Activated CD8-positive, alpha-beta memory T cell treated with anti-CD3 and anti-CD28 coated beads, Interleukin-2, amount 50 U/mL, for 24 hours (primary cell): ENCODE results near the gene KRTAP10-2.
"Not testable (repeated sequence)": the region's sequence is repeated elsewhere in the genome, so short reads cannot be mapped to it uniquely, and the experiment has no call there.

Experiments
- DNase-seq: peaks from one replicate; pipeline ENCODE4 v3.0.0-alpha.2; 2020; ENCODE audit errors: extremely low read depth

The KRTAP10-2 gene

DNA sequence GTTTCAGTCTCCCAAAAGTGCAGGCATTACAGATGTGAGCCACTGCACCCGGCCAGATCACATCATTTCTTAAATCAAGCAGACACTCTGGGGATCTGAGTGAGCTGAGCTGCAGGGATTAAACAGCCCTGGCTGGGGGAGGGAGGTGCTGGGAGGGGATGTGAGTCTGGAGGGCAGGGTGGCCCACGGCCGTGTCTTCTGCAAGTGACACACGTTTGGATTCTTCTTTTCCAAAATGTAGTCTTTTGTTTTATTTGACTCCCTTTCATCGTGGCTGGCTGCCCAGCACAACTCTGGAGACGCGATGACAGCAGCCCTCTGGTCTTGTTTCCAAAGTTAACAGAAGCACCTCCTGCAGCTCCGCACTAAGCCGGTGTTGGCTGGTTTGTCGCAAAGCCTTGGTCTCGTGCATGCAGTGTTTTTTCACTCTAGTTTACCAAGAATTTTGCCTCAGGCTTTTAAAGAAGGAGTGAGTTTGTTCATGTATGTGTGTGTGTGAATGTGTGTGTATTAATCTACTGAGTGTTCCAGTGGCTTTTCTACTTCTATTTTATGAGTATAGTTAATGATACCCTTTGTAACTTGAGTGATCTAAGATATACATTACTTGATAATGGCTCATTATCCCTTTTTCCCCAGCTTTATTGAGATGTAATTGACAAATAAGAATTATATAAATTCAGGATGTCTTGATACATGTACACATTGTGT lies 31.9 kb upstream of the KRTAP10-2 start:
- DNase-seq: no peak

DNA sequence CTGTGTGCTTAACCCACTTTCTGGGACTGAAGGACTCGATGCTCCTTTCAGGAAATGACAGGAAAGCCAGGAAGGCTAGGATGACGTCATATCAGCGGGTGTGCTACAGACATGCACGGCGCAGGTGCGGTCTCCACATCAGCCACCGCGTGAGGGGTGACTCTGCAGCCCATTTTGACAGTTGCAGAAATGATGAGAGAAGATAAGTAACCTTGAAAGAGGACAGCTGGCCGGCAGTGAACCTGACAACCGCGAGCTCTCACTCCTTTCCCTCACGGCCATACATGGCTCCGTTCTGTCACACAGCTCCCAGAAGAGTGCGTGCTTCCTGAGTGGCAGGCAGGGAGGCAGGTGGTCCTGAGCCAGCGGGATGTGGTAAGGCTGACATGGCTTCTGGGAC lies 30.8 kb upstream of the KRTAP10-2 start:
- DNase-seq: no peak

DNA sequence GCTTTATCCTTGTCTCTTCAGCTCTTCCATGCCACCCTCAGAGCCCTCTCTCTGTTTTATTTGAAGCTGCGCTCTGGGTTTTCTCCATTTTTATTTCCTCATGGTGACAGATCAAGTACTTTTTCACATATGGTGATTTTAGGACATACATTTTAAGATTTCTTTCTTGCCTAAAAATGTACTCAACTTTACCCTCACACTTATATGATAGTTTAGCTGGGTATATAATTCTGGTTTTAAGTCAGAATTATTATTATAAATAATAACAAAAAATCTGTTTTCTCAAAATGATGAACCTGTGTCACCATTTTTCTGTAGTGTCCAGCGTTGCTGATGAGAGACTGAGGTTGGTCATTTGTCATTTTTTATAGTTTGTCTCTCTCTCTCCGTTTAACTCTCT lies 29.9 kb upstream of the KRTAP10-2 start:
- DNase-seq: no peak

DNA sequence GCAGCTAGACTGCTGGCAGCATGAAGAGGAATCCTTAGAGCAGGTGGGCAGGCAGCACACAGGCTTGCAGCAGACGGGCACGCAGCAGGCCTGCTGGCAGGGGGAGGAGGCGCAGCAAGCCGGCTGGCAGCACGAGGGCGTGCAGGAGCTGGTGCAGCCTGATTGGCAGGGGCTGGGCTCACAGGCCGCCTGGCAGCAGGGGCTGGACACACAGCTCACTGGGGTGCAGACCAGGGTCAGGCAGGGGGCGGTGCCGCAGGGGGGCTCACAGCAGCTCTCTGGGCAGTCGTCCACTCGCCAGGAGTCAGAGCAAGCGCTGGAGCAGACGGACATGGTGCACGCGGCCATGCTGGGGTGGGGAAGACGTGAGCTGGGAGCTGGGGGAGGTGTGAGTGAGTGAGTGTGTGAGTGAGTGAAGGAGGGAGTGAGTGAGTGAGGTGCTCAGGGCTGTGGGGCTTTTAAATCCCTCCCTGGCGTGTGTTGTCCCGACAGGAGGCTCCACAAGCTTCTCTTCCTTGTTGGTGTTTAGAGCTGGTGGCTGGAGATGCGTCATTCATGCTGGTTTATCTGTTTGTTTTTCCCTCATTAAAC lies 29.0 kb upstream of the KRTAP10-2 start, which contains the start of gene KRTAP10-5:
TSS of gene KRTAP10-5 (minus strand) at position 374 of the 591 bp plus-strand sequence. CDS start at position 348, 26 bp downstream.
- DNase-seq: not testable (repeated sequence)

DNA sequence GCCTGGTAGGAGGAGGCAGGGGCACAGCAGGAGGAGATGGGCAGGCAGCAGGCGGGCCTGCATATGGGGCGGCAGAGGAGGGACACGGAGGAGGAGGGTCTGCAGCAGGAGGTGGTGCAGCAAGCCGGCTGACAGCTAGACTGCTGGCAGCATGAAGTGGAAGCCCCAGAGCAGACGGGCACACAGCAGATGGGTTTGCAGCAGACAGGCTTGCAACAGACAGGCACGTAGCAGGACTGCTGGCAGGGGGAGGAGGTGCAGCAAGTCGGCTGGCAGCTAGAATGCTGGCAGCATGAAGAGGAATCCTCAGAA lies 28.5 kb upstream of the KRTAP10-2 start:
- DNase-seq: no peak

DNA sequence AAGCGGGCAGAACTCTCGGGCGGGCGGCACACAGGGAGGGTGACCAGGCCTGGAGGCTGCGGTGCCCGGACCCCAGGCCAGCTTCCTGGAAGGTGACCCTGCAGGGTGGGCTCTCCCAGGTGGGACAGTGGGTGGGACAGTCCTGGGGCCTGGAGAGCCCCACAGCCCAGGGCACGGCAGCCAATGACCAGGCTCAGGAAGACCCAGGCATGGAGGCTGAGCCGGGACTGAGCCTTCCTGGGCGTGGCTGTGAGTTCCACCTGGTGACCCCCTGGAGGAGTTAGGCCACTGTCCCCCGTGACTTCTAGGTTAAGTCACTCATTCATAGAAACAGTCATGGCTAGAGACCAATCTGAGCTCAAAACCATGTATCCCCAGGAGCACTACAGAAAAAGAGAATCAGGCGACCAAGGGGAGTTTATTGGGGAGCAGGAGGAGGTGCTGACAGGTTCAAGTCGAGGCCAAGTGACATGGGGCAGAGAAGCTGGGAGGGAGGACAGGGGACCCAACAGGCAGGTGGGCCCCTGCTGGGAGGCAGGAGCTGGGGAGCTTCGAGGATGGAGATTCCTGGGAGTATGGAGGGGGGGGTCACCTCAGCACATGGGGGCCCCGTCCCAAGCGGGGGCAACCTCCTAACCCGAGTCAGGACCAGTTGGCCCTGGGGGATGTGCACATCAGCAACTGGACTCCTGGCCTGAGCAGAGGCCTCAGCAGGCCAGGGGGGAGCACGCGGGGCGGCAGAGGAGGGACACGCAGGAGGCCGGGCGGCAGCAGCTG lies 27.9 kb upstream of the KRTAP10-2 start:
- DNase-seq: no peak

DNA sequence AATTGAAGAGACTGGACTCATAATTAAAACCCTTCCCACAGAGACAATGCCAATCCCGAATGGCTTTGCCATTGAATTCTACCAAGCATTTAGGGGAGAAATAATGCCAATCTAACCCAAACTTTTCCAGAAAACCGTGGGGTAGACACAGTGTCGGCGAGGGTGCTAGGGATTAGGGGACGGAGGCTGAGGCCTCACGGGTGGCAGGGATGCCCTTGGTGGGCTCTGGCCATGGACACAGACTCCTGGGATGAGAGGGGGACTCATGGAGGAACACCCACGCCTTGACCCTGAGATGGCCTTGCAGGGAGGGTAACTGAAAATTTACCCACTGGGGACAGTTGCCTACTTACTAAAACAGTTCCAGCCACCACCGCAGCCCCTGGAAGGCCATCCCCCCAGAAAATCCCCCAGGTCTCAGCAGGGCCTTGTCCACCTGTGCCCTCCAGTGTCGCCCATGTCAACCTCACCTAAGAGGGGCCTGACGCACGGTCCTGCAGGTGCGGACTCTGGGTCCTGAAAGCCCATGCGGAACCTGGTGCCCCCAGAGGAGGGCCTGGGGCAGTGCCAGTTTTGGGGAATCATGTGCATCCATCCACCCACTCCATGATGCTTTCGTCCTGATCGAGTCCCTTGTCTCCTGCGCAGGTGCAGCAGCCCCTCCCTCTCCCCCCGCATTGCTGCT lies 27.2 kb upstream of the KRTAP10-2 start:
- no peak for DNase-seq

DNA sequence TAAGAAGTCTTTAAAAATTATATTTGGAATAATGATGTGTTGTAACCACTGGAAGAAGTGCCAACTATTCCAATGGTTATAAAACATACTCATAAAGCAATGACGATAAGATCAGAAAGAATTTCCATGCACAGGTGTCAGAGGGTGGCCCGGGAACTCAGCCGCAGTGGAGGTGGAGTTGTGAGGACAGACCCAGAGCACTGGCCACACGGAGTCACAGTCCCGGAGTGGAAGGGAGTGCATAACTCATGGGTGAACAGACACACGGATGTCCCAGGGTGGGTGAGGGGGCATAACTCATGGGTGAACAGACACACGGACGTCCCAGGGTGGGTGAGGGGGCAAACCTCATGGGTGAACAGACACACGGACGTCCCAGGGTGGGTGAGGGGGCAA lies 24.7 kb upstream of the KRTAP10-2 start:
- no peak for DNase-seq

DNA sequence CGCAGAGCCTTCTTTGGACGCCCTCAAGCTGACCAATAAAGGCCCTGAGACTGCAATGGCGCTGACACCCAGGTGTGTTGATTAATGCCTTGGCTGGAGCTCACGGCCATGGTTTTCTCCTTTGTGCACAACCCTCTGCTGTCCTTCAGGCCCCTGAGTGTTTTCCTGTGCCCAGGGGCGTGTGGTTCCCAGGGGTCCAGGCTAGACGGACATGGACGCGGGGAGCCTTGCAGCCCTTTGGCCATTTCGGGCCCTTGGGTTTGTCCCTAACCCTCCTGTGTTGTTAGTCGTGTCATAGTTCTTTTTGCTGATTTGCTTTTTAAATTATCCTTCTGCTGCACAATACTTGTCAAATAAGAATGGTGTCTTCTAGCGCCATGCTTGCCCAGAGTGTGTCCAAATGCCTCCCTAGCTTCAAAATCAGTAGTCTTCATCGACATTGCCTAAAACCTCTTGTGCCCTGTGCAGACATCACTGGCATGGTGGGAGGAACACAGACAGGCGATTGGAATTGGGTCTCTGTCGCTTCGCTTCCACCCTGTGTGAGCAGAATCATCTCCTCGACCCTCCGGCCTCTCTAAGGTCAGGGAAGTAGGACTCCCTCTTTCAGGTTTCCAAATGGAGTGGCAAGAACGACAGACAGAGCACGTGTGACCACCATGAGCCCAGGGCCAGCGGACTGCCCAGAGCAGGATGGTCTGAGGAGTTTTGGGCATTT lies 24.2 kb upstream of the KRTAP10-2 start:
- DNase-seq: no peak

DNA sequence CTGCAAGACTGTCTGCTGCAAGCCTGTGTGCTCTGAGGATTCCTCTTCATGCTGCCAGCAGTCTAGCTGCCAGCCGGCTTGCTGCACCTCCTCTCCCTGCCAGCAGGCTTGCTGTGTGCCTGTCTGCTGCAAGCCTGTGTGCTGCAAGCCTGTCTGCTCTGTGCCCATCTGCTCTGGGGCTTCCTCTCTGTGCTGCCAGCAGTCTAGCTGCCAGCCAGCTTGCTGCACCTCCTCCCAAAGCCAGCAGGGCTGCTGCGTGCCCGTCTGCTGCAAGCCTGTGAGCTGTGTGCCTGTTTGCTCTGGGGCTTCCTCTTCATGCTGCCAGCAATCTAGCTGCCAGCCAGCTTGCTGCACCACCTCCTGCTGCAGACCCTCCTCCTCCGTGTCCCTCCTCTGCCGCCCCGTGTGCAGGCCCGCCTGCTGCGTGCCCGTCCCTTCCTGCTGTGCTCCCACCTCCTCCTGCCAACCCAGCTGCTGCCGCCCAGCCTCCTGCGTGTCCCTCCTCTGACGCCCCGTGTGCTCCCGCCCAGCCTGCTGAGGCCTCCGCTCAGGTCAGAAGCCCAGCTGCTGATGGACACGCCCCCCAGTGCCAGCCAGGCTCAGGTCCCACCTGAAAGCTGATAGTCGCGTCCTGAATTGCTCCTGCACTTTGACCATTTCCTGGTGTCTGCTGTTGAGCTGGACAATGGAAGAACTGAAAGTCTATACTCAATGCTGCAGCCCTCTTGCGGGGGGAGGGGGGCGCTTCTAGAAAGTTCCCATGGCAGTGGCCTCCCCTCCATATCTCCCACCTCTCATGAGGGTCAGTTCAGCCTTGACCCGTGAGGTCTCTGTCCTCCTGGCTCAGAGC lies 23.4 kb upstream of the KRTAP10-2 start:
- DNase-seq: no peak

DNA sequence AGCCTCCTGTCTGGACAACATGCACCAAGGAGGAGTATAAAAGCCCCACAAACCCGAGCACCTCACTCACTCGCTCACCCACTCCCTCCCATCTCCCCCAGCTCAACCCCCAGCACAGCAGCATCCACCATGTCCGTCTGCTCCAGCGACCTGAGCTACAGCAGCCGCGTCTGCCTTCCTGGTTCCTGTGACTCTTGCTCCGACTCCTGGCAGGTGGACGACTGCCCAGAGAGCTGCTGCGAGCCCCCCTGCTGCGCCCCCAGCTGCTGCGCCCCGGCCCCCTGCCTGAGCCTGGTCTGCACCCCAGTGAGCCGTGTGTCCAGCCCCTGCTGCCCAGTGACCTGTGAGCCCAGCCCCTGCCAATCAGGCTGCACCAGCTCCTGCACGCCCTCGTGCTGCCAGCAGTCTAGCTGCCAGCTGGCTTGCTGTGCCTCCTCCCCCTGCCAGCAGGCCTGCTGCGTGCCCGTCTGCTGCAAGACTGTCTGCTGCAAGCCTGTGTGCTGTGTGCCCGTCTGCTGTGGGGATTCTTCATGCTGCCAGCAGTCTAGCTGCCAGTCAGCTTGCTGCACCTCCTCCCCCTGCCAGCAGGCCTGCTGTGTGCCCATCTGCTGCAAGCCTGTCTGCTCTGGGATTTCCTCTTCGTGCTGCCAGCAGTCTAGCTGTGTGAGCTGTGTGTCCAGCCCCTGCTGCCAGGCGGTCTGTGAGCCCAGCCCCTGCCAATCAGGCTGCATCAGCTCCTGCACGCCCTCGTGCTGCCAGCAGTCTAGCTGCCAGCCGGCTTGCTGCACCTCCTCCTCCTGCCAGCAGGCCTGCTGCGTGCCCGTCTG lies 22.5 kb upstream of the KRTAP10-2 start, which contains the start of gene KRTAP10-4:
TSS of gene KRTAP10-4 (plus strand) at position 100 of the 827 bp plus-strand sequence. CDS start at position 130, 30 bp downstream.
- DNase-seq: not testable (repeated sequence)

DNA sequence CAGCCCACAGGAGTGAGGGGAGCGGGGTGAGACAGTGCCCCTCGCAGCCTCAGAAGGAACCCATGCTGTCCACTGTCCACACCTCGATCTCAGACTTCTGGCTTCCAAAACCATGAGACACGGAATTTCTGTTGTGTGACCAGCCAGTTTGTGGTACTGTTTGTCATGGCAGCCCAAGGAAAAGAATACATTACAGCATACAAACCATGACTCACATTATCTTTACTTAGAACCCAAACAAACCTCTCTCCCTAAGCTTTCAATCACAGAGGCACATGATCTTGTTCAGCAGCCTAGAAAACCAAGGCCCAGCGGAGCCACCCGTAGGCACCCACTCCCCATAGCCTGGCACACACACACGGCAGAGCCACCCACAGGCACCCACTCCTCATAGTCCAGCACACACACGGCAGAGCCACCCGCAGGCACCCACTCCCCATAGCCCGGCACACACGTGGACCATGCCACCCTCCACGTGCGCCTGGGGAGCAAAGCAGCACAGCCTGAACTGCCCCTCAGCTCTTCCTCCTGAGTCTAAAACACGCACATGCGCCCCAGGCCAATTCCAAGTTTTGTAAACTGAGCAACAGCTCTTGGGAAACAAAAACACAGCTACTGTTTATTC lies 21.8 kb upstream of the KRTAP10-2 start:
- DNase-seq: no peak

DNA sequence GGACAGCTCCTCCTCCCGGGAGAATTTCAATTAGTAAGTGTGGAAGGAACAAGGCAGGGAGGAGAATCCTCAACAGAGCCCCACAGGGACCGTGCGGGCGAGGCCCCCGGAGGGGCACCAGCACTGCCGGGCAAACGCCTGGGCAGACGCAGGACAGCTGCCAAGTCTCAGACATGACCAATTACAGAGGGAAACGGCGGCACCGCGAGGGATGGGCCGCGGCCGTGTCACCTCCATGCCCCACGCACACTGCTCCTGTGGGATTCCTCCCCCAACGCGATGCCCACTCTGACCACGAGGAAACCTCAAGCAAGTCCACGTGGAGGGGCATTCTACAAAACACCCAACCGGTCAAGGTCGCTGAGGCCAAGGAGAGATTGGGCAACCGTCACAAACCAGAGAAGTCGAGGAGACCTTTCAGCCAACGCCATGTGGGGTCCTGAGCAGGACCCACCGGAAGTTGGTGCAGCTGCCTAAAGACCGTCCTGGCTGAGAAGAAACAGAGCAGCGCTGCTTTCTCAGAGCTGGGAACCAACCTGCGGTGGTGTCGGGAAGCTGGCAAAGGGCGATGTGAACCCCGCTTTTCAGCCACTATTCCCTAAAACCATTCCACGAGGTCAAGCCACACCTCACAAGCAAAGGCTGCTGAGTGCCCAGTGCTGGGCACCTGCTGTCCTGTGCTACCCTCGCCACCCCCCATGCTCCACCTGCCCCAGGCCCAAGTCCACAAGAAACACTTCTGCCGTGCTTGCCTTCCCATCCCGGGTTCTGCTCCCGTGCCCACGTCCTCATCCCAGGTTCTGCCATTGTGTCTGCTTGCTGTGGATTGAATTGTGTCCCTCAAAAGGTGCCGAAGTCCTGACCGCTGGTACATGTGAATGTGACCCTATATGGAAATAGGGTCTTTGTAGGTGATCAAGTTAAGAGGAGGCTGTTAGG lies 20.8 kb upstream of the KRTAP10-2 start:
- no peak for DNase-seq

DNA sequence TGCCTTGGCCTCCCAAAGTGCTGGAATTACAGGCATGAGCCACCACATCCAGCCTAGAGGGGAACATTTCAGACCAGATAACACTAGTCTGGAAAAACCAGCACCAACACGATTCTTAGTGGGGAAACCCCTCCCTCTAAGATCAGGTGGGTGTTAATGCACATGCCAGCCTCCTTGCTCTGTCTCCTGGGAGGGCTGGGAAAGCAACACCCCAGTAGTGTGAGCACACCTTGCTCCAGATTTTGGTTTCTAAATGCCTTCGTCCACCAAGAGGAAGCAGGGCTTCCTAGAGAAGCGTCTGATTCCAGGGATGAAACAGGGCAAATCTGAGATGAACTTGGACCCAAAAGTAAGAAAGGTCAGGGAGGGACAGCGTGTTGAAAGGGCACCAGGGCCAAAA lies 20.0 kb upstream of the KRTAP10-2 start:
- no peak for DNase-seq

DNA sequence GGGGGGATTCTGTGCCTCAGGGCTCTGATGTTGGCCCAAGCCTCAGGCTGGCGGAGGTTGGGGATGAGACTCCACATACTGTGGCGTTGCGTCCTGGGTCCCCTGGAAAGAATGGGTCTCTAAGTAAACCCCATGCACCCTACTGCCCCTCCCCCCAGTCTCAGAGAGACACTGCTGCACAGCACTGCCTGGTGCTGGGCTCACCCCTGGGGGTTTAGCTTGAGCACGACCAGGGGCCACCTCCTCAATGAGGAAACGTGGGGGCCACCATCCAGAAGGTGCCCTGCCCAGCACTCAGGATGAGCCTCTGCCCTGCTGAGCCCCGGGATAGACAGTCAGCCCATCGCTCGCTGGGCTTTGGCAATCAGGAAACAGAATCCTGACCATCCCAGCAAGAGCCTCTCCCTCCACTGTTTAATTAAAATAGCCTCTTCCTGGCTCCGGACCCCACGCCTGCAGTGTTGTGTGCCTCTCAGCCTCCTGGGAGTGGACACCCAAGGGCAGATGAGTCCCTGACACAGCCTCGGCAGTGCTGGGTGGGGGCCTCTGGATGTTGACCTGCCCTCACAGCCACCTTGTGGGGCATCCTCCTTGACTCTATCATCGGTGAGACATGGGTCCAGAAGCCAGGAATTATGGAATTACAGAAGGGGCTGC lies 18.7 kb upstream of the KRTAP10-2 start:
- DNase-seq: no peak

DNA sequence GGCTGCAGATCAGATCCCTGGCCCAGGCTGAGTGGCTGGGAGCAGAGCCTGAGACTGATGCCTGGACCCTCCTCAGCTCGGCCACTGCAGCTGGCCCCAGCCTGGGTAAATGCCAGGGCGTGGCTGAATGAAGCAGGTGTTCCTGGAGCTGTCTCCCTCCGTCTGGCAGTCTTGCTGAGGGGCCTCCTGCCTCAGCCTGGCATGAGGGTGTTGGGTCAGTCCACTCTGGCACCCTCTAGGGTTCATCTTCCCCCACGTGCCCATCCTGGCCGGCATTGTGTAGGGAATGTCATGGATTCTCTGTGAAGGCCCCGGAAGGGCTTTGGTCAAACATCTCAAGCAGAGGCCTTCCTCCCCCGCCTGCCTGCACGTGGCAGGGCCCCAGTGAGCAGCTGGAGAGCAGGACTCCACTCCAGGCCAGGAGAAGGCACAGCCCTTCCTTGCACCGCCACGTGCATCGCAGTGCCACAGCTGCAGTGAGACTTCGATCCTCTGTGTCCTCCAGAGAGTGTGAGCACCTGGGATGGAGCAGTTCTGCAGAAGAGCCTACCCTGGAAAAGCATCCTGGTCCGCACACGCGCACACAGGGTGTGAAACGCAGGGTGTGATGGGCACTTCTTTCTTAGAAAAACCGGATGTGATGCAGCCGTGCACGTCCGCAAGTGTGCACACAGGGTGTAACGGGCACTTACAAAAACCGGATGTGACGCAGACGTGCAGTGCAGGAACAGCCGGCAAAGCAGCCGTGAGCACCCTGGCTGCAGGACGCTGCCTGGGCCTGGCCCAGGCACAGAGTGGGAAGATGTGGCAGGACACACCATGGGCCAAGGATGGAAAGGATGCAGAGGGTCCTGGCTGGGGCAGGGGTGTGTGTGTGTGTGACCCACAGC lies 17.6 kb upstream of the KRTAP10-2 start:
- DNase-seq: no peak

DNA sequence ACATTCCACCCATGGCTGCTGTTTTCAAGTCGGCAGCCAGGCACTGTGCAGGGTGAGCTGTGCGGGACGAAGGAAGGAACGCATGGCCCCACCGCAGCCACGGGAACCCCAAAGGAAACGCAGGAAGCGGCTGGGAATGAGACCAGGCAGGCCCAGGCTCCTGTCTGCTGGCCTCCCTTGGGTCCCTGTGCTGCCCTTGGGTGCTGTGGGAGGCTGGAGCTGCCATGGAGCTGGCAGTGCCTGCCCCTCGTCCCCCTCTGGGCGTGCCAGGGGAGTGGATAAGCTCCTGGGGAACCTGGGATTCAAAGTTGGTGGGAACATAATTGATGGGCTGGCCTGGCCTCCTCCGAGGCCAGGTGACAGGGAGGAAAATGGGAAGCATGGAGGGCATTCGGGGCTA lies 17.0 kb upstream of the KRTAP10-2 start:
- no peak for DNase-seq
